ENCODE results near the gene NTM. TPM values are rescaled to one million over a fixed set of nuclear protein-coding genes. Genes with fewer than 3 reads are reported as not detected.

NTM gene
- polyA plus RNA-seq, 1 donor (not counting 4 experiments of a cell fraction or from before 2014, with no cell fraction given) = 47.9 TPM

DNA sequence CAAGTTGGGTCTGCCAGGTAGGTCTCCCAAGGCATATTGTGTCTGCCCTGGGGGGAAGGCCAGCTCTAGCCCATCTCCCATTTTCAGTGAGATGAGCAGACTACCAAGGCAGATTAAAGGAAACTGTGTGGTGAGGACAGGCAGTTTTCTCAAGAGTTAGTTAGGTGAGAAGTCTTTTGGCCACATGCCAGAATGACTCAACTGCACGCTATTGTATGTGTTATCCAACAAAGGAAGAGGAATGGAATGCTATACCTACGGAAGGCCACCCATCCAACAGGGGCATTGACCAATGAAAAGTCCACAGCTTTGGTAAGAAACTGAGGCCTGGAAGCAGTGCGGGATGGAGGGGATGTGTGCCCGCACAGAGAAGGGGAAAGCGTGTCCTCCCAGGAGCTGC lies 941.7 kb downstream of the NTM start:
- no peaks in the 10 kb centered on the region for H4K20me1 ChIP-seq (ENCODE audit: control insufficient read depth, extremely low read depth, insufficient read depth, low read length)
- no peaks in the 10 kb centered on the region for H3K9me1 ChIP-seq (ENCODE audit: control insufficient read depth, extremely low read depth, insufficient read depth, low read length)
- H3K4me2 ChIP-seq (ENCODE audit: control insufficient read depth, extremely low read depth, insufficient read depth, low read depth, low read length) = no peak overlapping the region
- no peak overlapping the region for H3K27ac ChIP-seq (ENCODE audit: control insufficient read depth, insufficient read depth, low read length)
- TF ChIP-seq EZH2 (IDR thresholded peaks at IDR 0.05; ENCODE audit: low read length) = no peak
- TF ChIP-seq, protein P1, sequence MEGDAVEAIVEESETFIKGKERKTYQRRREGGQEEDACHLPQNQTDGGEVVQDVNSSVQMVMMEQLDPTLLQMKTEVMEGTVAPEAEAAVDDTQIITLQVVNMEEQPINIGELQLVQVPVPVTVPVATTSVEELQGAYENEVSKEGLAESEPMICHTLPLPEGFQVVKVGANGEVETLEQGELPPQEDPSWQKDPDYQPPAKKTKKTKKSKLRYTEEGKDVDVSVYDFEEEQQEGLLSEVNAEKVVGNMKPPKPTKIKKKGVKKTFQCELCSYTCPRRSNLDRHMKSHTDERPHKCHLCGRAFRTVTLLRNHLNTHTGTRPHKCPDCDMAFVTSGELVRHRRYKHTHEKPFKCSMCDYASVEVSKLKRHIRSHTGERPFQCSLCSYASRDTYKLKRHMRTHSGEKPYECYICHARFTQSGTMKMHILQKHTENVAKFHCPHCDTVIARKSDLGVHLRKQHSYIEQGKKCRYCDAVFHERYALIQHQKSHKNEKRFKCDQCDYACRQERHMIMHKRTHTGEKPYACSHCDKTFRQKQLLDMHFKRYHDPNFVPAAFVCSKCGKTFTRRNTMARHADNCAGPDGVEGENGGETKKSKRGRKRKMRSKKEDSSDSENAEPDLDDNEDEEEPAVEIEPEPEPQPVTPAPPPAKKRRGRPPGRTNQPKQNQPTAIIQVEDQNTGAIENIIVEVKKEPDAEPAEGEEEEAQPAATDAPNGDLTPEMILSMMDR (optimal IDR thresholded peaks at IDR 0.05 in 1 of 3, IDR thresholded peaks at IDR 0.05 in 1 of 3, conservative IDR thresholded peaks at IDR 0.05 in 1 of 3; ENCODE audit: extremely low read depth in 1 of 3, insufficient read depth in 2 of 3, low read length in 3 of 3) = no peak
- no peak overlapping the region for H3K4me3 ChIP-seq (ENCODE audit: control insufficient read depth in 2 of 3, extremely low read depth in 1 of 3, insufficient read depth in 2 of 3, low read depth in 1 of 3, low read length in 3 of 3)
- H2AFZ ChIP-seq (ENCODE audit: control insufficient read depth, low read length) = no peak overlapping the region
- H3K36me3 ChIP-seq (ENCODE audit: control insufficient read depth in 2 of 2, extremely low read depth in 1 of 2, insufficient read depth in 2 of 2, low read length in 2 of 2) = no peaks in the 10 kb centered on the region
- dilution Hi-C loops (cut with MboI; ENCODE audit: extremely low pct_ligation_motif_present, low sequenced_read_pairs) = no loop called here
- no peaks in the 10 kb centered on the region for H3K27me3 ChIP-seq (ENCODE audit: control insufficient read depth, extremely low read depth, insufficient read depth, low read length)
- no peaks in the 10 kb centered on the region for H3K79me2 ChIP-seq (ENCODE audit: control insufficient read depth, insufficient read depth, low read length)
- peaks cover 9% of the 10 kb centered on the region for H3K4me1 ChIP-seq (ENCODE audit: control insufficient read depth, extremely low read depth, insufficient read depth, low read length)
- no peak overlapping the region for H3K9ac ChIP-seq (ENCODE audit: control insufficient read depth, extremely low read depth, insufficient read depth, low read length)
- DNase-seq (ENCODE audit: low read depth, low spot score) = peak; percentile 58
- FAIRE-seq = peak; percentile 73
- H3K9me3 ChIP-seq (ENCODE audit: control insufficient read depth, low read depth, low read length) = no peaks in the 10 kb centered on the region

DNA sequence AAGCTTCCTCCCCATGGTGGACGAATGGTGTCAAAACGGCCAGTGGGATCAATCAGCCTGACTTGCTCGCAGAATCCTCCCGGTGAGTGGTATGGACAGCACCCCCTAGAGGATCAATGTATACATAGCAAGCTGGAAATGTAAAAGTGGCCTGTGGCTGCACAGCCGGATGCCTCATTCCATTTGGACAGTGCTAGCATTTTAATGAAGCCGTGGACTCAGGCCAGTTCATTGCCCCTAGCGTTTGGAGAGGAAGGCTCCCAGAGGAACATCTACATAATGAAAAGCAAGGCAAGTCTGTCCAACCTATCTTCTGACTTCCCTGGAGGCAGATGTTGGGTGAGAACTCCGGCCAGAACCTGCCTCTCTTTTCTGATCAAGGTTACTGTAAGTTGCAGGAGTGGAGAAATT lies 942.3 kb downstream of the NTM start:
- Histone ChIP-seq H3K4me3 (ENCODE audit: control insufficient read depth in 2 of 3, extremely low read depth in 1 of 3, insufficient read depth in 2 of 3, low read depth in 1 of 3, low read length in 3 of 3) (no peak overlapping the region), H3K4me2 (ENCODE audit: control insufficient read depth, extremely low read depth, insufficient read depth, low read depth, low read length) (no peak overlapping the region), H3K79me2 (ENCODE audit: control insufficient read depth, insufficient read depth, low read length) (no peaks in the 10 kb centered on the region), H4K20me1 (ENCODE audit: control insufficient read depth, extremely low read depth, insufficient read depth, low read length) (no peaks in the 10 kb centered on the region), H3K9ac (ENCODE audit: control insufficient read depth, extremely low read depth, insufficient read depth, low read length) (no peak overlapping the region), H3K4me1 (ENCODE audit: control insufficient read depth, extremely low read depth, insufficient read depth, low read length) (peaks cover 9% of the 10 kb centered on the region), H3K27ac (ENCODE audit: control insufficient read depth, insufficient read depth, low read length) (no peak overlapping the region), H3K9me3 (ENCODE audit: control insufficient read depth, low read depth, low read length) (no peaks in the 10 kb centered on the region), H3K36me3 (ENCODE audit: control insufficient read depth in 2 of 2, extremely low read depth in 1 of 2, insufficient read depth in 2 of 2, low read length in 2 of 2) (no peaks in the 10 kb centered on the region), H3K27me3 (ENCODE audit: control insufficient read depth, extremely low read depth, insufficient read depth, low read length) (no peaks in the 10 kb centered on the region), H3K9me1 (ENCODE audit: control insufficient read depth, extremely low read depth, insufficient read depth, low read length) (no peaks in the 10 kb centered on the region), H2AFZ (ENCODE audit: control insufficient read depth, low read length) (no peak overlapping the region)
- DNase-seq (ENCODE audit: low read depth, low spot score) (no peak), FAIRE-seq (no peak)
- no peak for TF ChIP-seq EZH2 (IDR thresholded peaks at IDR 0.05; ENCODE audit: low read length)
- TF ChIP-seq, protein P1 (optimal IDR thresholded peaks at IDR 0.05 in 1 of 3, IDR thresholded peaks at IDR 0.05 in 1 of 3, conservative IDR thresholded peaks at IDR 0.05 in 1 of 3; ENCODE audit: extremely low read depth in 1 of 3, insufficient read depth in 2 of 3, low read length in 3 of 3) = peak; percentile 54 to 61 (median 58)
- dilution Hi-C loops (cut with MboI; ENCODE audit: extremely low pct_ligation_motif_present, low sequenced_read_pairs) = no loop called here
